ENCODE results near the gene BYSL. TPM values are rescaled to one million over a fixed set of nuclear protein-coding genes. Genes with fewer than 3 reads are reported as not detected.

Gene BYSL
- total RNA-seq, 1 experiment from 2014 or later: 51.7 TPM

DNA sequence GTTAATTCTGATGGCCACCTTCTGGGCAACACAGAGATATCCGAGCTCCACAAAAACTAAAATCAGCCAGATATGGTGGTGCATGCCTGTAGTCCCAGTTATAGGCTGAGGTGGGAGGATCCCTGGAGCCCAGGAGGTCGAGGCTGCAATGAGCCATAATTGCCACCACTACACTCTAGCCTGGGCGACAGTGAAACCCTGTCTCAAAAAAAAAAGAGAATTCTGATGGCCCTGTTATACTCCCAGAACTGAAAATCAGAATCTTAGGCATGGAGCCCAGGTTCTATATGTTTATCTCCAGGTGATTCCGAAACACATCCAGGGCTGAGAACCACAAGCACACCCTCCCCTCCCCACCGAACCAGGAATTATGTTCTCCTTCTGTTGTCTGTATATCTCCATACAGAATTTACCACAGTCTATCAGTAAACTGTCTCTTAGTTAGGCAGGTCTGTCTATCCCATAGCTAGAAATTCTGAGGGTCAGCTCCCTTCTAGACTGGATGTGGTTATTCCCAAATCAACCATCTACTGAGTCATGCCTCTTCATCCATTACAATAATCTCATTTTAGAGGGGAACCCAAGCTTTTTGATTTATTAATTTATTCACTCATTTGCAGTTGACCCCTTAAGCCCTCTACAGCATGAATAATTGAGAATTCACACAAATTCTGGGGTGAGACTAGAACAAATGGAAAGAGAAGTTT, 45.1 kb downstream of the BYSL start:
- CTCF ChIA-PET: interaction anchor here (0.6 to 1.0 kb wide), 3 partner anchors 27 to 199 kb away, joined by 3 read pairs; no protein-coding TSS in a partner anchor
- H3K36me3 Mint-ChIP-seq (ENCODE audit: insufficient read depth, unreplicated experiment): peaks cover 6% of the 10 kb centered on the region

DNA sequence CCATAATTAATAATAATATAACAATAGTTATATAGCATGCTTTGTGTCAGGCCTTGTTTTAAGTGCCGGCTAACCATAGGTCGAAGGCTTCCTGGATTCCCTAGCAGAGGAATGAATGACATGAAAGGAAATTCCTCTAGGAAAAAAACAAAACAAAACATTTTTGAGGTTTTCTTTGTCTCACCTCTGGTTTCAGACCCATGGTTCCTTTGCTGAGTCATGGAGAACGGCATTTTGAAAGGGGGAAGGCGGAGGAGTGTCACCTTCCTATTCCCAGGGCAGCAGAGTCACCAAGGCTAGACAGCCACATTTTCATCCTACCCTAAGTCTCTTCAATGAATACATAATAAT, 45.6 kb downstream of the BYSL start:
- Mint-ChIP-seq H3K27ac (ENCODE audit: unreplicated experiment) (peak overlapping the region; percentile 87), H3K27me3 (ENCODE audit: unreplicated experiment) (no peaks in the 10 kb centered on the region), H3K4me1 (ENCODE audit: low read depth, unreplicated experiment) (peaks cover 30% of the 10 kb centered on the region), H3K36me3 (ENCODE audit: insufficient read depth, unreplicated experiment) (peaks cover 6% of the 10 kb centered on the region), H3K9me3 (ENCODE audit: low read depth, unreplicated experiment) (no peaks in the 10 kb centered on the region), H3K4me3 (ENCODE audit: low read depth, unreplicated experiment) (peak overlapping the region; percentile 44)
- intact Hi-C loops (cut with micrococcal nuclease; ENCODE audit: unreplicated experiment): loop anchor here (2.0 kb wide), 1 partner anchor 24 kb away; no protein-coding TSS in a partner anchor
- DNase-seq: peak; percentile 50
- TSS peak; percentile 85 for BruUV-seq (replicated peaks)
- CTCF ChIA-PET: interaction anchor here (0.5 to 1.4 kb wide), 7 partner anchors 10 to 199 kb away, joined by 3 to 5 read pairs (median 3); partner anchors contain the start of genes CCND3 and MED20
- TF ChIP-seq, protein P1, sequence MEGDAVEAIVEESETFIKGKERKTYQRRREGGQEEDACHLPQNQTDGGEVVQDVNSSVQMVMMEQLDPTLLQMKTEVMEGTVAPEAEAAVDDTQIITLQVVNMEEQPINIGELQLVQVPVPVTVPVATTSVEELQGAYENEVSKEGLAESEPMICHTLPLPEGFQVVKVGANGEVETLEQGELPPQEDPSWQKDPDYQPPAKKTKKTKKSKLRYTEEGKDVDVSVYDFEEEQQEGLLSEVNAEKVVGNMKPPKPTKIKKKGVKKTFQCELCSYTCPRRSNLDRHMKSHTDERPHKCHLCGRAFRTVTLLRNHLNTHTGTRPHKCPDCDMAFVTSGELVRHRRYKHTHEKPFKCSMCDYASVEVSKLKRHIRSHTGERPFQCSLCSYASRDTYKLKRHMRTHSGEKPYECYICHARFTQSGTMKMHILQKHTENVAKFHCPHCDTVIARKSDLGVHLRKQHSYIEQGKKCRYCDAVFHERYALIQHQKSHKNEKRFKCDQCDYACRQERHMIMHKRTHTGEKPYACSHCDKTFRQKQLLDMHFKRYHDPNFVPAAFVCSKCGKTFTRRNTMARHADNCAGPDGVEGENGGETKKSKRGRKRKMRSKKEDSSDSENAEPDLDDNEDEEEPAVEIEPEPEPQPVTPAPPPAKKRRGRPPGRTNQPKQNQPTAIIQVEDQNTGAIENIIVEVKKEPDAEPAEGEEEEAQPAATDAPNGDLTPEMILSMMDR (IDR thresholded peaks at IDR 0.05; ENCODE audit: unreplicated experiment): no peak

More for the DNA sequence above, 45.1 kb downstream of the BYSL start:
- no TSS peak for BruUV-seq (replicated peaks)
- TF ChIP-seq, protein P1 (IDR thresholded peaks at IDR 0.05; ENCODE audit: unreplicated experiment): no peak
- no peak overlapping the region for H3K27ac Mint-ChIP-seq (ENCODE audit: unreplicated experiment)
- no peak for DNase-seq
- H3K4me1 Mint-ChIP-seq (ENCODE audit: low read depth, unreplicated experiment): peaks cover 35% of the 10 kb centered on the region
- no peak overlapping the region for H3K4me3 Mint-ChIP-seq (ENCODE audit: low read depth, unreplicated experiment)
- H3K27me3 Mint-ChIP-seq (ENCODE audit: unreplicated experiment): no peaks in the 10 kb centered on the region
- intact Hi-C loops (cut with micrococcal nuclease; ENCODE audit: unreplicated experiment): loop anchor here (2.0 kb wide), 1 partner anchor 24 kb away; no protein-coding TSS in a partner anchor
- no peaks in the 10 kb centered on the region for H3K9me3 Mint-ChIP-seq (ENCODE audit: low read depth, unreplicated experiment)

DNA sequence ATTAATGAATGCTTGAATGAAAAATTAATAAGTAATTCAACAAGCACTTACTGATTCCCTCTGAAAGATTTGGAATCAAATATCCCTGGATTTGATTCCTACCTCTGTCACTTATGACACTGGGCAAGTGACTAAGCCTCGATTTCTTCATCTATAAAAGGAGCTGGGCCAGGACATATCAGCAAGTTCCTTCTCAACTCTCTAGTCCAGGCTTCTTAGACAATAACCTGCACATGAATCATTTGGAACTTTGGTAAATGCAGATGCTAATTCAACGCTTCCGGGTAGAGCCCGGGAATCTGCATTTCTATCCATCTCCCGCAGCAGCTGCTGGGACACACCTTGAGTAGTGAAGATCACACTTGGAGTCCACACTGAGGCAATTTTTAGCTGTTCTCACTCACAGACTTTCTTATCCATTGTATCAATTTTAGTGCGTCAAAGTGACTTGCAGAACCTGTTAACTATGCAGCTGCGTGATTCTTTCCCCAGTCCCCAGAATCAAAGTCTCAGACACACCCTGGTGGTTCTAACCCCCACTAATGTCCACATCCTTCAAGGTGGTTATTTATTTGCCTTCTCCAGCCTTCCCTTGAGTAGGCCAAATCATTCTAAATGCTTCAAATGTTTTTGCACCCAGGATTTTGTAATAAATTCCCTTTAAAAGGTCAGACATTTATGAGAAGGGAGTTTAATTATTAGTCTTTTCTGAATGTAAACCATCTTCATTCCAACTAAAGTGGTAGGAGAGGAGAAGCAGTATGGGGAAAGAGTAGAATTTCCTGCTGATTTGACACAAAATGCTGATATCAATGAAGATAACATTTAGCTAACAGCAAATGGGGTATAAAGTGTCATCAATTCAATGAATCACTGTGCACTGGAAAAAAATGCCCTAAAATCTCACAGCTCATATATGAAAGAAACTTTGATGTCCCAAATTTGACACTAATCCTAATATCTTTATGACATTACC, 46.3 kb downstream of the BYSL start:
- no peaks in the 10 kb centered on the region for H3K9me3 Mint-ChIP-seq (ENCODE audit: low read depth, unreplicated experiment)
- H3K27me3 Mint-ChIP-seq (ENCODE audit: unreplicated experiment): no peaks in the 10 kb centered on the region
- TF ChIP-seq, protein P1 (IDR thresholded peaks at IDR 0.05; ENCODE audit: unreplicated experiment): no peak
- H3K27ac Mint-ChIP-seq (ENCODE audit: unreplicated experiment): peak overlapping the region; percentile 87
- intact Hi-C loops (cut with micrococcal nuclease; ENCODE audit: unreplicated experiment): loop anchor here (2.0 kb wide), 1 partner anchor 25 kb away; no protein-coding TSS in a partner anchor
- H3K4me3 Mint-ChIP-seq (ENCODE audit: low read depth, unreplicated experiment): peak overlapping the region; percentile 44
- BruUV-seq (replicated peaks): no TSS peak
- DNase-seq: peak; percentile 52
- peaks cover 6% of the 10 kb centered on the region for H3K36me3 Mint-ChIP-seq (ENCODE audit: insufficient read depth, unreplicated experiment)
- H3K4me1 Mint-ChIP-seq (ENCODE audit: low read depth, unreplicated experiment): peaks cover 27% of the 10 kb centered on the region
- CTCF ChIA-PET: interaction anchor here (0.5 to 1.4 kb wide), 6 partner anchors 9 to 90 kb away, joined by 3 to 5 read pairs (median 3); partner anchors contain the start of genes CCND3 and MED20

DNA sequence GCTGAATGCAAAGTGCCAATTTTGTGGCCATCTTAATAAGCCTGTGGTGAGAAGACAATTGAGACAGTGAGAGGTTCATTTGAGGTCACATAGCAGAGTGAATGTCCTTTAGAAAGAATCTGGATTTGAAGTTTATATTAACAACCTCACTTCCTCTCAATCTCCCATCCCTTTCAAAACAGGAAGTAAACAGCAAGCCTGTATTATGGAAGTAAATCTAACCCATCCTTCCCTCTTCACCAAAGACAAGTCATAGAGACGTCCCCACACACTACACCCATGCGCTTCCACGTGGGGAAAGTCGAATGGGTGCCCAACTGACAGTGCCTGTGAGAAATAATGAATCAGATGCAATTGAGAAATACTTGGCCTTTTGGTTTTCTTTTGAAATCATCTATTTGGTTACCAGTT, 49.1 kb downstream of the BYSL start:
- Mint-ChIP-seq H3K27ac (ENCODE audit: unreplicated experiment) (no peak overlapping the region), H3K4me1 (ENCODE audit: low read depth, unreplicated experiment) (peaks cover 18% of the 10 kb centered on the region), H3K27me3 (ENCODE audit: unreplicated experiment) (no peaks in the 10 kb centered on the region), H3K4me3 (ENCODE audit: low read depth, unreplicated experiment) (no peak overlapping the region), H3K9me3 (ENCODE audit: low read depth, unreplicated experiment) (no peaks in the 10 kb centered on the region), H3K36me3 (ENCODE audit: insufficient read depth, unreplicated experiment) (peaks cover 6% of the 10 kb centered on the region)
- TF ChIP-seq, protein P1 (IDR thresholded peaks at IDR 0.05; ENCODE audit: unreplicated experiment): no peak
- no peak for DNase-seq
- no TSS peak for BruUV-seq (replicated peaks)
- CTCF ChIA-PET: no interaction called here
- intact Hi-C loops (cut with micrococcal nuclease; ENCODE audit: unreplicated experiment): no loop called here
